HG02973 (cell line): ENCODE data around the gene ZDHHC14.
"Not testable (repeated sequence)": the region's sequence is repeated elsewhere in the genome, so short reads cannot be mapped to it uniquely, and the experiment has no call there.

Experiments
- ATAC-seq: cut with Tn5 transposase; IDR thresholded peaks from one replicate; pipeline ENCODE4 v1.9.1; 2021; ENCODE audit warnings: moderate library complexity; ENCODE audit not compliant: unreplicated experiment

ZDHHC14 gene

DNA sequence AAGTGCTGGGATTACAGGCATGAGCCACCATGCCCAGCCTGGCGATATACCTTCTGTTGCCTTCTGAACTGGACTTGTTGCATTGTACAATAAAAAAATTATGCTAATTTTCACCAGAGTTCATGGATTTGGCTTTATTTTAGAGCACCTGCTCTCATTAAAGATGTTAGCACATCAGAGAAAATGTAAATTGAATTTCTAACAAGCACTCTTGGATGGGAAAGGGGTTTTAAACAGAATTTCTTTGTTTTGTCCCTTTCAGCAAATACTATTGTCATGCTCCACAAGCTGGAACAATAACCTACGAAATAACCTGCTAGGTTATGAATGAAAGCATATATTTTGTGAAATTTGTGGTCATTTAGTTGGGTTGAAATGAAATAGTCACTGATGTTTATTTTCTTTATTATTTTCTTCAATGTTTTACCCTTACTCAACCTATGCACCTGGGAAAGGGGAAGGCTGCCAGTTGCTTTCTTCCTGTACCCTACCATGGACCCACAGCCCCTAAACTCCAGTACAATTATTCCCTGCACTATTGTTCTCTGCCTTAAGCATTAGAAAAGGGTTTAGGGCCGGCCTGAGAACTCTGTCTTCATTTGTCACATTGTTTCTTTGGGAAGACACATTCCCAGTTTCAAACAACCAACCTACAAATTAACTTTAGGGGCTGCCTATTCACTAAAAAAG is 22.2 kb downstream of the ZDHHC14 start:
- no peak for ATAC-seq

- ATAC-seq = no peak
These were observed 22.7 kb downstream of the ZDHHC14 start for GRCh38 chr6:157403686-157404051.

DNA sequence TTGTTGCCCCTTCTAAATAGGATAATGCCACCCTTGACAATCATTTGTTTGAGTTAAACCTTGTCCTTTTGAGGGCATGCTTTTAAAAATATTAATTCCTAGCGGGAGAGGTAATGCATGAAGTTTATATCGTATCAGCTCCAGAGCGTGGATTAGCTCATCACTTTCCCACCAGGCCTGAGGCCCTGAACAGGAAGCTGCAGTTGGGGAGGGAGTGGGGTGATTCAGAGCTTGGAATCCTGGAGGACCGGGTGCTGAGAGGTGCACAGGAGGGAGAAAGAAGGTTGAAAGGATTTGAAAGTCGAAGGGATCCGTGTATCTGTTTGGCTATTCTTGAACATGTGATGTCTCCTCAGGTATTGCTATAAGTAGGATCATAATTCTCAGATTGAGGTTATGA is 25.0 kb downstream of the ZDHHC14 start:
- ATAC-seq = no peak

GRCh38 chr6:157406661-157407060 is 25.7 kb downstream of the ZDHHC14 start:
- no peak for ATAC-seq

DNA sequence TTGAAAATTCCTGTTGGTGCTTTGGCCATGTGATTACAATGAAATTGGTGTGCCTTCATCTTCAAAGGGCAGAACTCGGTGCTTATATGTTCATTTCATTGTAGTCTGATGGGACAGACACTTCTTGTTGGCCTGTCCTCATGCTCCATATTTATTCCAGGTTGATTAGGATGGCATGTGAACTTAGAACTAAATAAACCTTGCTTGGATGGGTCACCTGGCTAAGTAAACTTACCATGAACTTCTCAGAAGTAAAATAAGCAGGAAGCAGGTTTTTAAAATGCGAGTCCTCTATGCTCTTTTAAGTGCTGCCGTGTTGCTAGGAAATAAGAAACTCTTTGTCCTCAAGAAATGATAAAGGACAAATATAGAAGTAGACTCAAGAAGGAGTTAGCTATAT is 26.7 kb downstream of the ZDHHC14 start:
- ATAC-seq = no peak

DNA sequence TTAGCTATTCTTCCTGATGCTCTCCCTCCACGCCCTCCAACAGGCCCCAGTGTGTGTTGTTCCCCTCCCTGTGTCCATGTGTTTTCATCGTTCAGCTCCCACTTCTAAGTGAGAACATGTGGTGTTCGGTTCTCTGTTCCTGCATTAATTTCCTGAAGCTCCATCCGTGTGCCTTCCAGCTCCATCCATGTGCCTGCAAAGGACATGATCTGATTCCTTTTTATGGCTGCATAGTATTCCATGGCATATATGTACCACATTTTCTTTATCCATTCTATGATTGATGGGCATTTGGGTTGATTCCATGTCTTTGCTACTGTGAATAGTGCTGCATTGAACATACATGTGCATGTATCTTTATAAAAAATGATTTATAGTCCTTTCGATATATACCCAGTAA is 27.4 kb downstream of the ZDHHC14 start:
- ATAC-seq = not testable (repeated sequence)

DNA sequence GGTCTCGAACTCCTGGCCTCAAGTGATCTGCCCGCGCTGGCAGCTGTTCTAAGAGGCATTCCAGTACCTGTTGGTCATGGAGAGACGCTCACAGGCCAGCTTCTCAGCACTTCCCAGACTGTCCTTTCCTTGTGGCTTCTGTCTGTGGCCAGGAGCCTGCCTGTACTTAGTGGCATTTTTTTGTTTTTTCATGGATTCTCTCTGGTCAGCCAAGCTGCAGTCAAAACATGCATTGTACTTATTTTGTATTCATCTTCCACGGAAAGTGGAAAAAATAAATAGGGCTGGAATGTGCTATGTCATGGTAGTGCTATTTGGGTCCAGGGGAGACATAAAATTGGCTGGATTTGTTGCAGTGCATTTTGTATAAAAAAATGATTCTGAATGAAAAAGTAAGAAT is 29.1 kb downstream of the ZDHHC14 start:
- no peak for ATAC-seq

GRCh38 chr6:157411368-157411767 is 30.4 kb downstream of the ZDHHC14 start:
- no peak for ATAC-seq

- ATAC-seq = no peak
These were observed 31.8 kb downstream of the ZDHHC14 start for GRCh38 chr6:157412791-157413190.

- ATAC-seq = no peak
These were observed 39.5 kb downstream of the ZDHHC14 start for GRCh38 chr6:157420497-157420896.

DNA sequence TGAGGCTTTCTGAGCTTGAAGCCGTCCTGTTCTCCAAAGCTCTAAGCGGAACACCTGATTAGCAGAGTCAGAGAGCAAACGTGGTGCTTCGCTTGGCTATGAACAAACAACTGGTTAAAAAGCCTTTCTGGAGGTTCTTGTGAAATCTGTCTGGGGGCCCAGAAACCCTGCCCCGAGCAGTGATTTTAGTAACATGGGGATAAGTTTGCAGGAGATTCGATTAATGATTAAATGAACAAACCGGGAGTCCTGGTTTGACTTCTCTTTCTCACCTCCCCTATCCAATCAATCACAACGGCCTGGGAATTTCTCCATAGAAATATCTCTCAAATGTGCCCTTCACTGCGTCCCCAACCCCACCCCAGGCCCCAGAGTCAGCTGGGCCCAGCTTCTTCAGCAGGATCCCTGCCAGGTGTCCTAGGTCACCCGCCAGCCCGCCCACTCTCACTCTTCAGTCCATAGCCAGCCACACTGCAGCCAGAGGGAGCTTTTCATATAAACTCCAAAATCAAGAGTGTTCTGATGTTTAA is 43.6 kb downstream of the ZDHHC14 start:
- ATAC-seq = no peak

GRCh38 chr6:157427969-157428368 is 47.0 kb downstream of the ZDHHC14 start:
- ATAC-seq = no peak

- no peak for ATAC-seq
These were observed 47.6 kb downstream of the ZDHHC14 start for GRCh38 chr6:157428427-157429202.

DNA sequence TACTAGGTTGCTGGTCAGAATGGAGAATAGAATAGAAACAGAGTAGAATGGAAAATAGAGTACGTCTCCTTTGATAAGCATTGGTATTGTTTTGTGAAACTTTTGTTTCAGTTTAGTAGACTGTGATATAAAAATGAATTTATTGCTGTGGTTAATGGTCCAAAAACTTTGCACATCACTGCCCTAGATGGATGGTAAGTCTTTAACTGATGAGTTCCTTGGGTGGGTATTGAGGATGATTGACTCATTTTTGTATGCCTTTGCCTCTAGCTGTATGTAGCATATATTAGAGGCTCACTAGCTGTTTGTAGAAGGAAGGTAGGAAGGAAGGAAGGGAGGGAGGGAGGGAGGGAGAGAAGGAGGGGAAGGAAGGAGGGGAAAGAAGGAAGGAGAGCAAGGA is 48.3 kb downstream of the ZDHHC14 start:
- no peak for ATAC-seq

- no peak for ATAC-seq
These were observed 49.8 kb downstream of the ZDHHC14 start for GRCh38 chr6:157430834-157431233.

GRCh38 chr6:157432231-157432891 is 51.4 kb downstream of the ZDHHC14 start:
- ATAC-seq = no peak

GRCh38 chr6:157432892-157433265 is 51.9 kb downstream of the ZDHHC14 start:
- no peak for ATAC-seq

DNA sequence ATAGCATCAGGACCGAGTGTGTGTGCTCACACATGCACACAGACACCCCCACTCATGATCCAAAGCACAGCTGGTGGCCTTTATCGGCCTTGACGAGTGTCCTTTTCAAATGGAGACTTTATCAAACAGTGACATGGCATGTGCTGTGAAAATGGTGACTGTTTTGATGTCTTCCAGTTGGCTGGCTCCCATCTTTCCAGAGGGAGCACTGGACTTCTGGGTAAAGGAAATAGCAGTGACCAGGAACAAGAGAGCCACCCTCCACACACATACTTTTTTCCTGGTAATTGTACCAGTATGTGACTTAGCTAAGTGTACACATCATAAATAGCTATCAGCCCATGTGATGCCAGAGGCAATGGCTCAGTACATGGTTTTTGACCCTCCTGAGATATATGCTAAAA is 52.7 kb downstream of the ZDHHC14 start:
- ATAC-seq = no peak

DNA sequence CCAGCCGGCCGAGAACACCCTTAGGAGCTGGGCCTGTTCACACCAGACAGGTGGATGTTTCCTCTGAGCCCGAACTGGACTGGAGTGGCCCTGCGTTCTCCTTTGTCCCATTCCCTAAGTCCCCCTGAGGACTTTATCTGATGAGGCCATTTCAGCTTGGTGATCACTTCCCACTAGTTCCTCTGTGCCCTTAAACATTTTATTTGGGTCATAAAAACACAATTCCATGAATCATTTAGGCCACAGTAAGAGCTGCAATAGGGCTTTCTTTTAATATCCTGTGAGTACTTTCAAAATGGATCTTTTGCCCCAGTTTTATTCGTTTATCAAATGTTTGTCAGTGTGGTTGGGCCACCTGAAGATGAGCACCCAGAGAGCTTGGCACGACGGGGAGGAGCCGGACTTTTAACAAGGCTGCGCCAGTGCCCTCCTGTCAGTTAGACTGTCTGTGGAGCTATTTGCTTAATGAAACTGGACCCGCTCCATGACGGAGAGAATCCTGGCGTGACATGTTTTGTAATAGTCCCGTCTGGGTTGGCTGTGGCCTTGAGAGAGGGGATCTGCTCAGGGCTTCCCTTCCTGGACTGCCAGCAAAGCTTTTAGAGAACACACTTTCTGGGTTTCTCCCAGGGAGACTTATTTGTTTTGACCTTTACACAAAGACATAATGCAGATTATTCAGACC is 53.5 kb downstream of the ZDHHC14 start:
- no peak for ATAC-seq

GRCh38 chr6:157436219-157436943 is 55.4 kb downstream of the ZDHHC14 start:
- ATAC-seq = no peak

DNA sequence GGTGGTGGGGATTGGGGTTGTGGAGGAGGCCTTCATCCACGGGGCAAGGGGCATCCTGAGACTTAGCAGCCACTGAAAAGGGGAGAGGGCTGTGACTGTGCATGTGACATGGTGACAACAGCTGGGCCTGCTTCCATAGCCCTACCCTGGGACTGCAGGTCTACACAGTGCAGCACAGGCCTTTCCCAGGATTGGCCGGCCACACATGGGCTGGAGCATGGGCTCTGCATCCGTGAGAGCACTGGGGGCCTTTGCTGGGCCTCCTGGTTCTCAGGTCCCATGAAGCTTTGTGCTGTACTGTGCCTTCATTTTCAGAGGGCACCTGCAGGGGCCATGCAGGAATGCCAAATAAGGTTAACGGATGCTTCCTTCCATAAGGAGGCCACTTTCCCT is 56.0 kb downstream of the ZDHHC14 start:
- no peak for ATAC-seq
